Measurements from ENCODE around the gene NPIPB2. TPM values are rescaled to one million over a fixed set of nuclear protein-coding genes. Genes with fewer than 3 reads are reported as not detected.

Gene NPIPB2
- total RNA-seq, 1 experiment from 2014 or later = 10.3 TPM

DNA sequence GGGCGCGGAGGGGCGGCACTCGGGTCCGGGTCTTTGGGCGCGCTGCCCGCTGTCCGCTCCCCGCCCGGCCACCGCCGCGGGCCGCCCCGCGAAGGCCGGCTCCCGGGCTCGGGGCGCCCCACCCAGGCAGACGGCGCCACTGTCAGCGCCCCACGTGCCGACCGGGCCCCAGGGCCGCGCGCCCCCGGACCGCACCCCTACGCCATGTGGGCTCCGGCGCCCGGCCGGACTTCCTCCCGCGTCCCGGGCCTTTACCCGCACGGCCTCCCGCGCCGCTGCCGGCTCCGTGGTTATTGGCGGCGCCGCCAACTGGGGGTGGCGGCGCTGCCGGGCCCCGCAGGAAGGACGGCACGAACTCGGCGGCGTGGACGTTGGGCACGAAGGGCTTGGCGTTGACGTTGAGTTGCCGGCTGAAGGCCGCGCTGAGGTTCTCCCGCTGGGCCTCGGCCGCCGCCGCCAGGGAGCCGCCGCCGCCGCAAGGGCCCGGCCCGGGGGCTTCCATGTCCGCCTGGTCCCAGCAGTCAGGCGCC is 26.7 kb downstream of the NPIPB2 start:
- in situ Hi-C loops (cut with HindIII; ENCODE audit: low pct_unique_long_range_greater_than_20kb, low sequenced_read_pairs) (no loop called here), intact Hi-C loops (cut with micrococcal nuclease; ENCODE audit: unreplicated experiment) (no loop called here)
- Histone ChIP-seq H3K9me3 (ENCODE audit: control insufficient read depth, insufficient read depth, low read depth, low read length) (no peaks in the 10 kb centered on the region), H3K36me3 (ENCODE audit: control insufficient read depth, insufficient read depth, low read length) (0 out of 2 replicates have a peak, but pooled peaks cover 4% of the 10 kb centered on the region), H3K4me3 (ENCODE audit: low read depth in 2 of 2, low read length in 2 of 2) (peak overlapping the region; percentile 77 to 92), H3K27ac (ENCODE audit: low read length) (peak overlapping the region; percentile 93), H3K4me1 (ENCODE audit: control insufficient read depth, insufficient read depth, low read length) (peaks cover 32% of the 10 kb centered on the region), H3K27me3 (ENCODE audit: control insufficient read depth, insufficient read depth, low read length) (no peaks in the 10 kb centered on the region)
- no TSS peak for BruUV-seq (replicated peaks)
- ChIA-PET CTCF (no interaction called here), POLR2A (no interaction called here)
- ATAC-seq (peak; percentile 7), DNase-seq (ENCODE audit: low read depth, low spot score) (no peak)
- TF ChIP-seq POLR2AphosphoS5 (IDR thresholded peaks at IDR 0.05; ENCODE audit: low read depth, low read length) (no peak), TCF7L2 (IDR thresholded peaks at IDR 0.05; ENCODE audit: low read depth, low read length) (no peak), SIN3A (IDR thresholded peaks at IDR 0.05; ENCODE audit: borderline replicate concordance, insufficient read depth, low read depth, low read length) (no peak; the same call in 1 of the 2 replicates)
- TF ChIP-seq, protein P1, sequence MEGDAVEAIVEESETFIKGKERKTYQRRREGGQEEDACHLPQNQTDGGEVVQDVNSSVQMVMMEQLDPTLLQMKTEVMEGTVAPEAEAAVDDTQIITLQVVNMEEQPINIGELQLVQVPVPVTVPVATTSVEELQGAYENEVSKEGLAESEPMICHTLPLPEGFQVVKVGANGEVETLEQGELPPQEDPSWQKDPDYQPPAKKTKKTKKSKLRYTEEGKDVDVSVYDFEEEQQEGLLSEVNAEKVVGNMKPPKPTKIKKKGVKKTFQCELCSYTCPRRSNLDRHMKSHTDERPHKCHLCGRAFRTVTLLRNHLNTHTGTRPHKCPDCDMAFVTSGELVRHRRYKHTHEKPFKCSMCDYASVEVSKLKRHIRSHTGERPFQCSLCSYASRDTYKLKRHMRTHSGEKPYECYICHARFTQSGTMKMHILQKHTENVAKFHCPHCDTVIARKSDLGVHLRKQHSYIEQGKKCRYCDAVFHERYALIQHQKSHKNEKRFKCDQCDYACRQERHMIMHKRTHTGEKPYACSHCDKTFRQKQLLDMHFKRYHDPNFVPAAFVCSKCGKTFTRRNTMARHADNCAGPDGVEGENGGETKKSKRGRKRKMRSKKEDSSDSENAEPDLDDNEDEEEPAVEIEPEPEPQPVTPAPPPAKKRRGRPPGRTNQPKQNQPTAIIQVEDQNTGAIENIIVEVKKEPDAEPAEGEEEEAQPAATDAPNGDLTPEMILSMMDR (IDR thresholded peaks at IDR 0.05) = no peak
- TF ChIP-seq, protein P2, sequence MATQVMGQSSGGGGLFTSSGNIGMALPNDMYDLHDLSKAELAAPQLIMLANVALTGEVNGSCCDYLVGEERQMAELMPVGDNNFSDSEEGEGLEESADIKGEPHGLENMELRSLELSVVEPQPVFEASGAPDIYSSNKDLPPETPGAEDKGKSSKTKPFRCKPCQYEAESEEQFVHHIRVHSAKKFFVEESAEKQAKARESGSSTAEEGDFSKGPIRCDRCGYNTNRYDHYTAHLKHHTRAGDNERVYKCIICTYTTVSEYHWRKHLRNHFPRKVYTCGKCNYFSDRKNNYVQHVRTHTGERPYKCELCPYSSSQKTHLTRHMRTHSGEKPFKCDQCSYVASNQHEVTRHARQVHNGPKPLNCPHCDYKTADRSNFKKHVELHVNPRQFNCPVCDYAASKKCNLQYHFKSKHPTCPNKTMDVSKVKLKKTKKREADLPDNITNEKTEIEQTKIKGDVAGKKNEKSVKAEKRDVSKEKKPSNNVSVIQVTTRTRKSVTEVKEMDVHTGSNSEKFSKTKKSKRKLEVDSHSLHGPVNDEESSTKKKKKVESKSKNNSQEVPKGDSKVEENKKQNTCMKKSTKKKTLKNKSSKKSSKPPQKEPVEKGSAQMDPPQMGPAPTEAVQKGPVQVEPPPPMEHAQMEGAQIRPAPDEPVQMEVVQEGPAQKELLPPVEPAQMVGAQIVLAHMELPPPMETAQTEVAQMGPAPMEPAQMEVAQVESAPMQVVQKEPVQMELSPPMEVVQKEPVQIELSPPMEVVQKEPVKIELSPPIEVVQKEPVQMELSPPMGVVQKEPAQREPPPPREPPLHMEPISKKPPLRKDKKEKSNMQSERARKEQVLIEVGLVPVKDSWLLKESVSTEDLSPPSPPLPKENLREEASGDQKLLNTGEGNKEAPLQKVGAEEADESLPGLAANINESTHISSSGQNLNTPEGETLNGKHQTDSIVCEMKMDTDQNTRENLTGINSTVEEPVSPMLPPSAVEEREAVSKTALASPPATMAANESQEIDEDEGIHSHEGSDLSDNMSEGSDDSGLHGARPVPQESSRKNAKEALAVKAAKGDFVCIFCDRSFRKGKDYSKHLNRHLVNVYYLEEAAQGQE (IDR thresholded peaks at IDR 0.05; ENCODE audit: insufficient read depth in 1 of 2, low read depth in 2 of 2, low read length in 1 of 2) = no peak

DNA sequence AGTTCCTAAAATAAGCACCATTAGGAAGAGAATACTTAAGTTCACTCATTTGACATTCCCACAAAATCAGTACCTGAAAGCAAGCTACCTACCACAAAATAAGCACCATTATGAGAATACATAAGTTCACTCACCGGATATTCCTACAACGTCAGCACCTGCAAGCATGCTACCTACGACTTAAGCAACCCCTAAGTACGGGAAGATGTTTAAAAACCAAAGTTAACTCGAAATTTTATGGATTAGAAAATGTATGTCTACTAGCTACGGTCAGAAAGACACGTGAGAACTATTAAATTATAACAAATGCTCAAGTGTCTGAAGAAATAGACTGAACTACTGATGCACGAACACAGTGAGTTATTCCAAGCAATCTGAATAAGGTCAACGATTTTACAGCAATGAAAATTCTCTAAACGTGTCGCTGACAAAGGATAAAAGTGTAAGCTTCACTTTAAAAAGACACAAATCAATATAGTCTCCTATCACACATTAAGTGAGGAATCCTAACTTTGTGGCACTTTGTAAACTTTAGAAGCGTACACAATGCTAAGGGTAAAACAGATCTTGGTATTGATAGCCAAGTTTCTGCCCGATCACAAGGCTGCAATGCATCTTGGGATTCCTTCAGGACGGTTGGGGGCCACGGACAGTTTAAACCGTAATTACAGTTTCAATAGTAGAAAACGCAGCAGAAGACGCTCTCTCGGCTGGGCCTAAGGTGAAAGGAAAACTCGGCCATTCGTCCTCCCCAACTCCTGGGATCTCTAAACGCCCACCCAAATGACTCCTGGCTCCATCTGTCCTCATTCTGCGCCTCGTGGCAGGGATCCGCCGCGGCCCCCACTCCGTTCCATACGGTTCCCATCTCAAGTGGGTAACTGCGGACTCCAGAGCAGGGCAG is 27.4 kb downstream of the NPIPB2 start:
- Histone ChIP-seq H3K27me3 (ENCODE audit: control insufficient read depth, insufficient read depth, low read length) (no peaks in the 10 kb centered on the region), H3K4me1 (ENCODE audit: control insufficient read depth, insufficient read depth, low read length) (peaks cover 34% of the 10 kb centered on the region), H3K27ac (ENCODE audit: low read length) (peak overlapping the region; percentile 93), H3K9me3 (ENCODE audit: control insufficient read depth, insufficient read depth, low read depth, low read length) (no peaks in the 10 kb centered on the region), H3K36me3 (ENCODE audit: control insufficient read depth, insufficient read depth, low read length) (0 out of 2 replicates have a peak, but pooled peaks cover 4% of the 10 kb centered on the region), H3K4me3 (ENCODE audit: low read depth in 2 of 2, low read length in 2 of 2) (peak overlapping the region; percentile 77 to 92)
- ChIA-PET POLR2A (no interaction called here), CTCF (no interaction called here)
- BruUV-seq (replicated peaks) = no TSS peak
- intact Hi-C loops (cut with micrococcal nuclease; ENCODE audit: unreplicated experiment) = no loop called here
- no peak for ATAC-seq
- no peak for DNase-seq (ENCODE audit: low read depth, low spot score)
- in situ Hi-C loops (cut with HindIII; ENCODE audit: low pct_unique_long_range_greater_than_20kb, low sequenced_read_pairs) = no loop called here
- no peak; the same call in 1 of the 2 replicates for TF ChIP-seq SIN3A (IDR thresholded peaks at IDR 0.05; ENCODE audit: borderline replicate concordance, insufficient read depth, low read depth, low read length)
- TF ChIP-seq, protein P1 (IDR thresholded peaks at IDR 0.05) = no peak
- no peak for TF ChIP-seq TCF7L2 (IDR thresholded peaks at IDR 0.05; ENCODE audit: low read depth, low read length)

Data from Panc1 (cell line).